CD14-positive monocyte (primary cell): ENCODE results near the gene SLC6A7. TPM values are rescaled to one million over a fixed set of nuclear protein-coding genes. Genes with fewer than 3 reads are reported as not detected.
A peak's percentile ranks its signal among the peaks of the same experiment; 100 is the strongest.

Experiments
- DNase-seq, 3 donors: peaks; one replicate each; pipeline ENCODE4 v3.0.0-alpha.2; 2011 to 2022
- H2AFZ ChIP-seq: 2 replicates; pipeline ENCODE4 v1.6.0; 2012; ENCODE audit warnings: mild to moderate bottlenecking, low read depth, low read length, inconsistent platforms; ENCODE audit not compliant: insufficient read depth, poor library complexity, severe bottlenecking
- H3K27ac ChIP-seq, 2 donors: 1 replicate in 1 of 2; 2 replicates in 1 of 2; pipeline ENCODE4 v1.5.1; 2012 to 2013; ENCODE audit warnings: low read length in 2 of 2, control low read depth in 1 of 2, inconsistent platforms in 1 of 2, low read depth in 1 of 2, mild to moderate bottlenecking in 1 of 2
- H3K27me3 ChIP-seq, 2 donors: one replicate each; pipeline versions ENCODE4 v1.6.0 to v1.6.1; 2011 to 2013; ENCODE audit warnings: low read length in 2 of 2; ENCODE audit not compliant: control insufficient read depth in 2 of 2, insufficient read depth in 2 of 2
- H3K36me3 ChIP-seq, 2 donors: replicated peaks in 1 of 2; 1 replicate in 1 of 2; 2 replicates in 1 of 2; pipeline versions ENCODE4 v1.5.1 to v1.6.1; 2012 to 2013; ENCODE audit warnings: low read length in 2 of 2, control low read depth in 1 of 2, inconsistent platforms in 1 of 2, mild to moderate bottlenecking in 1 of 2; ENCODE audit not compliant: insufficient read depth in 2 of 2, control insufficient read depth in 1 of 2
- H3K4me1 ChIP-seq, 2 donors: 1 replicate in 1 of 2; 2 replicates in 1 of 2; pipeline versions ENCODE4 v1.5.1 to v1.6.1; 2012 to 2013; ENCODE audit warnings: low read length in 2 of 2, control low read depth in 1 of 2, inconsistent platforms in 1 of 2, mild to moderate bottlenecking in 1 of 2, moderate library complexity in 1 of 2; ENCODE audit not compliant: insufficient read depth in 2 of 2, control insufficient read depth in 1 of 2
- H3K4me2 ChIP-seq: replicated peaks from 2 replicates; pipeline ENCODE3; 2012; ENCODE audit warnings: low read length, moderate library complexity, mild to moderate bottlenecking; ENCODE audit not compliant: poor library complexity, severe bottlenecking; ENCODE audit errors: extremely low read depth
- H3K4me3 ChIP-seq, 3 experiments: fragments of 200-600 bp in 1 of 3; sonication (generic) in 1 of 3; replicated peaks in 1 of 3; 1 replicate in 2 of 3; 2 replicates in 1 of 3; pipeline ENCODE4 v1.5.1; 2011 to 2013; ENCODE audit warnings: low read length in 3 of 3, mild to moderate bottlenecking in 3 of 3, control low read depth in 2 of 3, low read depth in 2 of 3, inconsistent platforms in 1 of 3, moderate library complexity in 1 of 3
- H3K79me2 ChIP-seq: 2 replicates; pipeline ENCODE4 v1.6.0; 2012; ENCODE audit warnings: mild to moderate bottlenecking, control low read depth, inconsistent platforms, low read length, moderate library complexity; ENCODE audit not compliant: insufficient read depth
- H3K9ac ChIP-seq: 2 replicates; pipeline ENCODE4 v1.6.0; 2017; ENCODE audit warnings: low read length, mild to moderate bottlenecking; ENCODE audit not compliant: insufficient read depth, poor library complexity, severe bottlenecking
- H3K9me3 ChIP-seq, 2 donors: replicated peaks in 1 of 2; 1 replicate in 1 of 2; 2 replicates in 1 of 2; pipeline versions ENCODE4 v1.5.1 to v1.6.1; 2012 to 2013; ENCODE audit warnings: low read length in 2 of 2, control low read depth in 1 of 2; ENCODE audit not compliant: control insufficient read depth in 1 of 2, insufficient read depth in 1 of 2
- H4K20me1 ChIP-seq: 2 replicates; pipeline ENCODE4 v1.6.0; 2012; ENCODE audit warnings: mild to moderate bottlenecking, low read length, control low read depth, moderate library complexity; ENCODE audit not compliant: insufficient read depth
- H3K27ac Mint-ChIP-seq, 7 donors: one replicate each; pipeline ENCODE4 v1.8.0; 2020; ENCODE audit warnings: mild to moderate bottlenecking in 7 of 7, mixed read lengths in 7 of 7, moderate library complexity in 6 of 7, inconsistent platforms in 2 of 7
- H3K27me3 Mint-ChIP-seq, 3 donors: one replicate each; pipeline ENCODE4 v1.8.0; 2021 to 2022; ENCODE audit warnings: low read depth in 3 of 3, mild to moderate bottlenecking in 3 of 3, mixed read lengths in 3 of 3, moderate library complexity in 3 of 3, inconsistent platforms in 1 of 3
- H3K36me3 Mint-ChIP-seq, 2 donors: one replicate each; pipeline ENCODE4 v1.8.0; 2020; ENCODE audit warnings: mixed read lengths in 2 of 2, inconsistent platforms in 1 of 2, mild to moderate bottlenecking in 1 of 2
- H3K4me1 Mint-ChIP-seq: one replicate; pipeline ENCODE4 v1.8.0; 2020; ENCODE audit warnings: mild to moderate bottlenecking, mixed read lengths
- H3K4me3 Mint-ChIP-seq, 2 donors: one replicate each; pipeline ENCODE4 v1.8.0; 2020; ENCODE audit warnings: mild to moderate bottlenecking in 2 of 2, mixed read lengths in 2 of 2, moderate library complexity in 1 of 2
- H3K9me3 Mint-ChIP-seq, 7 donors: one replicate each; pipeline ENCODE4 v1.8.0; 2020 to 2022; ENCODE audit warnings: mixed read lengths in 7 of 7, mild to moderate bottlenecking in 6 of 7, moderate library complexity in 6 of 7, inconsistent platforms in 2 of 7
- WGBS: methylation state at CpG from one replicate; pipeline ENCODE4 v1.1.5; 2013; ENCODE audit warnings: missing lambda C conversion rate; ENCODE audit not compliant: insufficient coverage; 5-methylcytosine and 5-hydroxymethylcytosine counted together
- intact Hi-C, 2 donors: fragments of 100-400 bp; cut with micrococcal nuclease; formaldehyde crosslinking; loops; one replicate each; pipeline versions ENCODE4 v1.15.0 to v1.15.1; 2023
- polyA plus RNA-seq, 3 donors: library from polyadenylated mRNA; depleted of rRNA in 1 of 3; unstranded in 2 of 3; stranded (reverse) in 1 of 3; fragments of 300-500 nt in 2 of 3; fragments of >200 nt in 1 of 3; fragmentation: Illumina TruSeq in 2 of 3; gene quantifications; 1 replicate in 2 of 3; 2 replicates in 1 of 3; pipeline ENCODE4 v1.2.3, GENCODE V29; 2012 to 2021
- TF ChIP-seq, protein P1 (sequence below): fragments of 200-600 bp; IDR thresholded peaks from one replicate; pipeline ENCODE4 v1.8.0; 2022; ENCODE audit warnings: antibody characterized with exemption, mild to moderate bottlenecking

The SLC6A7 gene
- polyA plus RNA-seq, 3 donors, result 0.07 TPM; not detected in 2

DNA sequence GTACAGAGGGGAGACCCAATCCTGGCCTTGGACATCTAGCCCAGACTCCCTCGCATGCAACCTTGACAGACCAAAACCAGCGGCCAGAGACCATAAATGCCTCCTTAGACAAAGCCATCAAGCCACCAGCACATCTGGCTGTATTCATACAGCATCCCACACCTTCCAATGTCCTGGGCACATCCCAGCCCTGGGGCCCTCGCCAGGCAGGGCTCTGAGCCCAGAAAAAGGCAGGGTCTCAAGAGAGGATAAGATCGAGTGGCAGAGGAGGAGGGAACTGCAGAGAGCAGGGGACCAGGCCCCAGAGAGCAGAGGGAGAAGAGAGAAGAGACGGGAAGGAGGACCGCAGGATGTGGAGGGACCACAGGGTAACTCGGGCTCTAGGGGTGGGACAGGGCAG lies 54.3 kb downstream of the SLC6A7 start:
- peak overlapping the region in 1 of 7 donors; percentile 76 for H3K27ac Mint-ChIP-seq
- TF ChIP-seq, protein P1, sequence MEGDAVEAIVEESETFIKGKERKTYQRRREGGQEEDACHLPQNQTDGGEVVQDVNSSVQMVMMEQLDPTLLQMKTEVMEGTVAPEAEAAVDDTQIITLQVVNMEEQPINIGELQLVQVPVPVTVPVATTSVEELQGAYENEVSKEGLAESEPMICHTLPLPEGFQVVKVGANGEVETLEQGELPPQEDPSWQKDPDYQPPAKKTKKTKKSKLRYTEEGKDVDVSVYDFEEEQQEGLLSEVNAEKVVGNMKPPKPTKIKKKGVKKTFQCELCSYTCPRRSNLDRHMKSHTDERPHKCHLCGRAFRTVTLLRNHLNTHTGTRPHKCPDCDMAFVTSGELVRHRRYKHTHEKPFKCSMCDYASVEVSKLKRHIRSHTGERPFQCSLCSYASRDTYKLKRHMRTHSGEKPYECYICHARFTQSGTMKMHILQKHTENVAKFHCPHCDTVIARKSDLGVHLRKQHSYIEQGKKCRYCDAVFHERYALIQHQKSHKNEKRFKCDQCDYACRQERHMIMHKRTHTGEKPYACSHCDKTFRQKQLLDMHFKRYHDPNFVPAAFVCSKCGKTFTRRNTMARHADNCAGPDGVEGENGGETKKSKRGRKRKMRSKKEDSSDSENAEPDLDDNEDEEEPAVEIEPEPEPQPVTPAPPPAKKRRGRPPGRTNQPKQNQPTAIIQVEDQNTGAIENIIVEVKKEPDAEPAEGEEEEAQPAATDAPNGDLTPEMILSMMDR, result no peak
- H3K27me3 ChIP-seq, result no peaks in the 10 kb centered on the region
- no peak overlapping the region for H2AFZ ChIP-seq
- intact Hi-C loops, result no loop called here
- no peaks in the 10 kb centered on the region for H3K36me3 ChIP-seq
- no peak overlapping the region for H3K9ac ChIP-seq
- no peak overlapping the region for H3K4me3 Mint-ChIP-seq
- H3K27ac ChIP-seq, result no peak overlapping the region
- peaks cover 0 to 1% (median 0%) of the 10 kb centered on the region in 7 donors for H3K9me3 Mint-ChIP-seq
- H3K27me3 Mint-ChIP-seq, result peaks cover 1 to 6% (median 3%) of the 10 kb centered on the region in 3 donors
- H3K4me3 ChIP-seq, result no peak overlapping the region
- H3K9me3 ChIP-seq, result no peaks in the 10 kb centered on the region
- DNase-seq, result no peak
- 96% methylated on average over 7 of the region's 7 CpGs for WGBS
- no peaks in the 10 kb centered on the region for H3K79me2 ChIP-seq
- H3K36me3 Mint-ChIP-seq, result no peaks in the 10 kb centered on the region
- H3K4me2 ChIP-seq, result no peak overlapping the region
- peaks cover 7% of the 10 kb centered on the region for H3K4me1 Mint-ChIP-seq
- peaks cover 0 to 4% of the 10 kb centered on the region in 2 donors for H3K4me1 ChIP-seq
- H4K20me1 ChIP-seq, result no peaks in the 10 kb centered on the region

DNA sequence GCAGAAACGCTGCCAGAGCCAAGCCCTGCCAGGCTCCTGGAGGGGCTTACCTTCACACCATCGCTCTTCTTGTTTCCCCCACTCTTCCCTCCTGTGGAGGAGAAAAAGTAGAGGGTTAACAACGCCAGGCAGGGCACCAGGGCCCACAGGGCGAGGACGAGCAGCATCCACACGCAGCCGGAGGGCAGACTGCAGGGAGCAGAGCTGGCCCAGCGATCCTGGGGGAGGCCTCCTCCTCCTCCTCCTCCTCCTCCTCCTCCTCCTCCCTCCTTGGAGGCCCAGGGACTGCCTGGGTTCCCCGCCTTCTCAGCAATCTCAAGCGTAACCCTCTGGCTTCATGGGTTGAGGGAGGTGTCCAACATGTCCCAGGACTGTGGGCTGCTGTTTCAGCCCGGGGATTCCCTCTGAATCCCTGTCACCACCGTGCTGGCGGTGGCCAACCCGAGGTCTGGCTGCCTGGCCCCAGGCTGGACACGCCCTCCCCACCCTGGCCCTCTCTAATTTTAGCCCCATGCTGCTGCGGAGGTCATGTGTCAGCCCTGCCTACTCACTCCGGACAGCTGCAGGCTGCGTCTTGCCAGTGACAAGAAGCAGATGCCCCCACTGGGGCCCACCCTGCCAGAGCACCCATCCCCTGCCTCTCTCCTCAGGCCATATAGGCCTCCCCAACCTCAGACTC lies 55.4 kb downstream of the SLC6A7 start:
- Mint-ChIP-seq H3K27ac (no peak overlapping the region), H3K9me3 (peaks cover 0 to 1% (median 0%) of the 10 kb centered on the region in 7 donors), H3K4me3 (no peak overlapping the region), H3K27me3 (peaks cover 1 to 6% (median 3%) of the 10 kb centered on the region in 3 donors), H3K36me3 (no peaks in the 10 kb centered on the region), H3K4me1 (peaks cover 7% of the 10 kb centered on the region)
- Histone ChIP-seq H3K36me3 (no peaks in the 10 kb centered on the region), H3K4me1 (peaks cover 0 to 4% of the 10 kb centered on the region in 2 donors), H3K4me2 (no peak overlapping the region), H2AFZ (no peak overlapping the region), H3K27ac (no peak overlapping the region), H3K27me3 (no peaks in the 10 kb centered on the region), H3K9ac (no peak overlapping the region), H3K4me3 (no peak overlapping the region), H3K79me2 (no peaks in the 10 kb centered on the region), H3K9me3 (no peaks in the 10 kb centered on the region), H4K20me1 (no peaks in the 10 kb centered on the region)
- intact Hi-C loops, result no loop called here
- TF ChIP-seq, protein P1, result no peak
- no peak for DNase-seq
- 84% methylated on average over 4 of the region's 18 CpGs for WGBS
